HG03571 (cell line): ENCODE results near the gene CELF5.

Source experiments
- ATAC-seq: cut with Tn5 transposase; IDR thresholded peaks from one replicate; pipeline ENCODE4 v1.9.1; 2021; ENCODE audit not compliant: unreplicated experiment

CELF5 gene

DNA sequence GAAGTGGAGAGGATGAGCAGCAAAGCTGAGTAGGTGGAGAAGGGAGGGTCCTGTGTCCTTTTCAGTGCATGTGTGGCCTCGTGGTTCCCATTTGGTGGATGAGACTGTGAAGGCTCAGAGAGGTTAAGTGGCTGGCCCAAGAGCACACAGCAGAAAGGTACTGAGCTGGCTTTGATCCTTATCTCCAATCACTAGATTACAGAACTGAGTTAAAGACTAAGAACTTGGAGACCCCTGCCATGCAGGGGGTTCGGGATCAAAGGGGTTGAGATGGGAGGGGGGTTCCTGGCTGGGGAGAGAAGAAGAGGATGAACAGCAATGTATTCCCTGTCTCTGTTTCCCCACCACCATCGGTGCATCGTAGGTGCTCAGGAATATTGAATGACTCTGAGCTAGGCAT is 11.8 kb downstream of the CELF5 start:
- ATAC-seq, result no peak

DNA sequence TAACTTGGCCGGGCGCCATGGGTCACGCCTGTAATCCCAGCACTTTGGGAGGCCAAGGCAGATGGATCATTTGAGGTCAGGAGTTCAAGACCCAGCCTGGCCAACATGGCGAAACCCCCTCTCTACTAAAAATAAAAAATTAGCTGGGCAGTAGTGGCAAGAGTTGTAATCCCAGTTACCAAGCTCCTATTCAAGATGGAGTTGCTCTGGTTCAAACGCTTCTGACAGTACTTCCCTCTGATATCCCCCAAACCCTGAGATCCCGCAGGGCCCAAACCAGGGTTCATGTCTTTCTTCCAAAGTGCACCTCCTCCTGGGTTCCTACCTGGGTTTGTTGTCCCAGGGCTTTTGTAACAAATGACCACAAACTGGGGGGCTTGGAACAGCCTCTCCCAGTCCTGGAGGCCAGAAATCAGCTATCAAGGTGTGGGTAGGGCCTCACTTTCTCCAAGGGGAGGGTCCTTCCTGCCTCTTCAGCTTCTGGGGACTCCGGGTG is 13.7 kb downstream of the CELF5 start:
- no peak for ATAC-seq

DNA sequence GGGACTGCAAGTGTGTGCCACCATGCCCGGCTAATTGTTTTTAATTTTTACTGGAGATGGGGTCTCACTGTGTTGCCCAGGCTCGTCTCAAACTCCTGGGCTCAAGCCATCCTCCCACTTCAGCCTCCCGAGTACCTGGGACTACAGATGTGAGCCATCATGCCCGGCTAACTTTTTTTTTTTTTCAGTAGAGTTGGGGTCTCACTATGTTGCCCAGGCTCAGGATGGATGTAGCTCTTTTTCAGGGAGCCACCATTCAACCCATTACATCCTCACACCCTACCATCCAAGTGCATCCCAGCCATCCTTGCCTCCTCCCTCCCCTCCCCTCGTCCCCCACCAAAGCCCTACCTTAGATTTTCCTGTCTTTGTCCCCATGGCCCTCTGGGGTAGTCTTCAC is 14.9 kb downstream of the CELF5 start:
- no peak for ATAC-seq

DNA sequence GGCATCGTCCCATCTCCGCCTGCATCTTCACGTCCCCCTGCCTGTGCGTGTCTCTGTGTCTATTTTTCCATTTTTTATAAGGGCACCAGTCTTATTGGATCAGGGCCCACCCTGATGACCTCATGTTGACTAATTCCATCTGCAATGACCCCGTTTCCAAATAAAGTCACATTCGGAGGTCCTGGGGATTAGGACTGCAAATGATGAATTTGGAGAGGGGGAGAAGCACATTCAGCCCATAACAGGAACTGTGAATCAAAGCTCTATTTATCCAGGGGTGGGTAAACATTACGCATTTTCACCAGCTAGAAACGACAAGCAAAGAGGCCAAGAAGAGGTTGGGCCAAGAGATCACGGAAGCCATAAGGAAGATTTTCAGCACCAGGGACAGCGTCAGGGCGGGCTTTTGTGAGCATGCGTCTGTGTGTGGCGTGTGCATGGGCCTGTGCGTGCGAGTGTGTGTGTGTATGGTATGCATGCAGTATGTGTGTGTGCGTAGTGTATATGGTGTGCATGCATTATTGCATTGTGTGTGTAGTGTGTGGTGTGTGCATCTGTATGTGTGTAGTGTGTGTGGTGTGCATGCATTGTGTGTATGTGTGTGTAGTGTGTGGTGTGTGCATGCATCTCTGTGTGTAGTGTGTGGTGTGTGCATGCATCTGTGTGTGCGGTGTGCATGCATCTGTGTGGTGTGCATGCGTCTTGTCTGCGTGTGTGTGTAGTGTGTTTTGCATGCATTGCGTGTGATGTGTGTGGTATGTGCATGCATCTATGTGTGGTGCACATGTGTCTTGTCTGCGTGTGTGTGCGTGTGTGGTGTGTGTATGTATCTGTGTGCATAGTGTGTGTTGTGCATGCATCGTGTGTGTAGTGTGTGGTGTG is 19.6 kb downstream of the CELF5 start:
- ATAC-seq, result no peak

DNA sequence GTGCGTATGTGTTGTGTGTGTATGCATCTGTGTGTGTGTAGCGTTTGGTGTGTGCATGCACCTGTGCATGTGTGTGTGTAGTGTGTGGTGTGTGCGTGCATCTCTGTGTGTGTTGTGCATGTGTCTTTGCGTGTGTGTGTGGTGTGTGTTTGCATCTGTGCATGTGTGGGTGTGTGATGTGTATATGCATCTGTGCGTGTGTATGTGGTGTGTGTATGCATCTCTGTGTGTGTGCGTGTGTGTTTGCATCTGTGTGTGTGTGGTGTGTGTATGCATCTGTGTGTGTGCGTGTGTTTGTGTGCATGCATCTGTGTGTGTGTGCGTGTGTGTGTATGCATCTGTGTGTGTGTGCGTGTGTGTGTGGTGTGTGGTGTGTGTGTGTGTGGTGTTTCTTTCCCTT is 20.6 kb downstream of the CELF5 start:
- ATAC-seq, result no peak

DNA sequence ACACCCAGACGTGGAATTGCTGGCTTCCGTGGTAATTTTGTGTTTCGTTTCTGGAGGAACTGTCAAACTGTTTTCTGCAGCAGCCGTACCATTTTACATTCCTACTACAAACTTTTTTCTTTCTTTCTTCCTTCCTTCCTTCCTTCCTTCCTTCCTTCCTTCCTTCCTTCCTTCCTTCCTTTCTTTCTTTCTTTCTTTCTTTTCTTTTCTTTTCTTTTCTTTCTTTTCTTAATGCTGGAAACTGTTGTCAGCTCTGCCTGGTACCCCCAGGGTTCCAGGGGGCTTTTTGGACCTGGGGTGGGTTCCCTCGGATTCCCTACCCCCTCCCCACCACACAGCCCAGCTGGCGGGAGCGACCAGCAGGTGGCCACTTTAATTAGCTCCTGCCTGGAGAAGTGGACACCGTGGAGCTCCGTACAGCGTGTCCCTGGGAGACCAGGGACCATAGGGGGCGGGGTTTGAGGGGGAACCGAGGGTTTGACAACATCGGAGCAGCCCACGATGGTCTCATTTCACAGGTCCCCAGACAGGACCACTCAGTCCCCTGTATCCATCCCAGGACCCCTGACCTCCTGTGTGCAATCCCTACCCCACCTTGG is 24.4 kb downstream of the CELF5 start:
- no peak for ATAC-seq

DNA sequence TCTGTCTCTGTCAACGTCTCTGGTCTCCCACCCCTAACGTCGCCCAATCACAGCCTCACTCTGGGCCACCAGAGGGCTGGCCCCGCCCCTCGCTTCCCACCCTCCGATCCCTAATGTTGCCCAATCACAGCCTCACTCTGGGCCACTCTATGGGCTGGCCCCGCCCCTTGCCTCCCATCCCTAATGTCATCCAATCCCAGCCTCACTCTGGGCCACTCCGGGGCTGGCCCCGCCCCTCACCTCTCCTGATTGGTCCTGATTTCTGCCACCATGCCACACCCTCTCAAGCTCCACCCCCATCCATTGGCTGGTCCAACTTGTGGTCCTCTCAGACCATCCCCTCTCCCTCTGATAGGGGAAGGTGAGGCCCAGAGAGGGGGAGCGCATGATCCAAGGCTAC is 24.9 kb downstream of the CELF5 start:
- no peak for ATAC-seq

DNA sequence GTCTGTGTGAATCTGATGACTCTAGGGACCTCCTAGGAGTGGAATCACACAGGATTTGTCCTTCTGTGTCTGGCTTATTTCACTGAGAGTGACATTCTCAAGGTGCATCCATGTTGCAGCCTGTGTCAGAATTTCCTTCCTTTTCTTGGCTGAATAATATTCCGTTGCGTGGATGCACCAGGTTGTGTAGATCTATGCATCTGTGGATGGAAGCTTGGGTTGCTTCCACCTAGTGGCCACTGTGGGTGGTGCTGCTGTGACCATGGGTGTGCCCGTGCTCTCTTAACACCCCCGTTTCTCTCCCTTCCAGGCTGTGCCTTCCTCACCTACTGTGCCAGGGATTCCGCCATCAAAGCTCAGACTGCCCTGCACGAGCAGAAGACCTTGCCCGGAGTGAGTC is 26.2 kb downstream of the CELF5 start:
- ATAC-seq, result no peak

DNA sequence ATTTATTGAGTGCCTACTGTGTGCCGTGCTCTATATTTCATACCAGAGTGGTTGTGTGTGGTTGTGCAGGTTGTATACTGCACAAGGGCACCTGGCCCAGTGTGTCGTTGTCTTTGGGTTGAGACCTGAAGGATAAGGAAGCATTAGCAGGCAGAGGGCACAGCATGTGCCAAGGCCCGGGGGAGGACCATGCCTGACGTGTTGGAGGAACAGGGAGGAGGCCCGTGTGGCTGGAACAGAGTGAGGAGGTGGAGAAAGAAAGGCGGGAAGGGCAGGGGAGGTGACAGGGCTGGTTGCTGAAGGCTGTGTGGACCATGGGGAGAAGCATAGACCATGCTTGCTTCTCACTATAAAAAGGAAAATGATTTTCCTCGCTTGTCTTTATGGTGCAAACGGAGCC is 26.8 kb downstream of the CELF5 start:
- ATAC-seq, result no peak

DNA sequence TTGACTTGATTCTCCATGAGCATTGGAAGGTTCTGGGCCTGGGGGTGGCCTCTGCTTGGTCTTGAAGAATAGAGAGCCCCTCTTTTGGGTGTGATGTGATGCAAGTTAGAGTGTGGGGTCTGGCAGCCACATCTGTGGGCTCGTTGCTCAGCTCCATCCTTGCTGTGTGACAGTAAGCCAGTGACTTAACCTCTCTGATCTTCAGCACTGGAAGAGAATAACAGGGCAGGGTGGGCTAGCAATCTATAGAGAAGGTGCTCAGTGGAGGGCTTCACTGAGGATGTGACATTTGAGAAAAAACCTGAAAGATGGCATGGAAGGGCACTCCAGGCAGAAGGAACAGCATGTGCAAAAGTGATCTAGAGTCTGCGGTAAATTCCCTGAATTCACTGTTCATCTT is 28.2 kb downstream of the CELF5 start:
- no peak for ATAC-seq

DNA sequence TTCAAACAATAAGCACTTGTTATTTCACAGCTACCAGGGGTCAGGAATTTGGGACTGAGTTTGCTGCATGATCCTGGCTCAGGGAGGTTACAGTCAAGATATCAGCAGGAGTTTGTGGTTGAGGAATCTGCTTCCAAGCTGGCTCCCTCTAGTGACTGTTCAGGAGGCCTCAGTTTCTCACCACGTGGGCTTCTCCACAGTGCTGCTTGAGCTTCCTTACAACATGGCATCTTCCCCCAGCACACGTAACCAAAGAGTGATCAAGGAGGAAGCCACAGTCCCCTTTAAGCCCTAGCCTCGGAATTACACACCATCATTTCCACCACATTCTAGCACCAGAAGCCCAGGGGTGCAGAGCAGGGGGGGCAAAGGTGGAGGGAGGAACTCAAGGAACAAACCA is 28.8 kb downstream of the CELF5 start:
- ATAC-seq, result no peak

DNA sequence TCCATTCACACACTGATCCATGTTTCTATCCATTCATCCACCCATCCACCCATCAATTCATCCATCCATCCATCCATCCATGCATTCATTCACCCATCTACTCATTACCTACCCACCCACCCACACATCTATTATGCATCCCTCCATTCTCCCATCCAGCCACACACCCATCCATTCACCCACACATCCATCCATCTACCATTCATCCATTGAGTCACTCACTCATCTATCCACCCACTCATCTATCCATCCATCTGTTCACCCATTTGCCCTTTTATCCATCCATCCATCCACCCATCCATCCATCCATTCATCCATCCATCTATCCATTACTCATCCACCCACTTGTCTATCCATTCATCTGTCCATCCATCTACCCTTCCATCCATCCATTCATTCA is 30.1 kb downstream of the CELF5 start:
- ATAC-seq, result no peak

DNA sequence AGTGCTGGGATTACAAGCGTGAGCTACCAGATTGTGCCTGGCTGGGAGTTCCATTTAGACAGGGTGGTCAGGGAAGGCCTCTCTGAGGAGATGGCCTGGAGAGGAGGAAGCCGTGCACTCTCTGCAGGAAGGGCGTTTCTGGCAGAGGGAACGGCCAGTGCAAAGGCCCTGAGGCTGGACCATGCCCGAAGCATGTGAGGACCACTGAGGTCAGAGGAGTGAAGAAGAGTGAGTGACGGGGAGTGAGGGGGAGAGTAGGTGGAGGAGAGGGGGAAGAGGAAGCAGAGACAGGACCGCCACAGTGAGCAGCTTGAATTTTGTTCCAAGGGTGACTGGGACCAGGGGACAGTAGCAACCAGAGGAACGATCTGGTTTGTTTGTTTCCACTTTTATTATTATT is 32.6 kb downstream of the CELF5 start:
- ATAC-seq, result no peak

DNA sequence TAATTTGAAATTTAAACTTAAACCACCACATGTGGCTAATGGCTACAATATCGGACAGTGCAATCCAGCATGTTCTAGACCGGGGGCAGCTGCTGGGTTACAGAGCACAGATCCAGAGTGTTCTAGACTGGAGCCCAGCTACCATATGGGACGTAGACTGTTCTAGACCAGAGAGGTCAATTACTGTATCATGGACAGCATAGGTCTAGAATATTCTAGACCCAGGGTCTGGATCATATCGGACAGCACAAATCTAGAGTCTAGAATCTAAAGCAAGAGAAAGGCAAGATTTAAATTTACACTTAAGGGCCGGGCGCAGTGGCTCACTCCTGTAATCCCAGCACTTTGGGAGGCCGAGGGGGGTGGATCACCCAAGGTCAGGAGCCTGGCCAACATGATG is 37.9 kb downstream of the CELF5 start:
- no peak for ATAC-seq

DNA sequence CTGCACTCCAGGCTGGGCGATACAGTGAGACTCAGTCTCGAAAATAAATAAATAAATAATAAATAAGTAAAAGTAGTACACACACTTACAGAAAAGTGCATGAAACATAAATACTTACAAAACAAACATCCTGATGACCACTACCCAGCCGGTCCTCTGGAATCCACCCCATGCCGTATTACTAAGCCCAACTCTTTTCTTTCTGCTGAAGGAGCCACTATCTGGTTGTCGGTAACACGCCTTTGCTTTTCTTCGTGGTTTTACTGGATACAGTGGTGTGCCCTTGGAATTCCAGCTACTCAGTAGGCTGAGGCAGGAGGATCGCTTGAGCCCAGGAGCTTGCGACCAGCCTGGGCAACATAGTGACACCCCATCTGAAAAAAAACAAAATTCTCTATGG is 39.4 kb downstream of the CELF5 start:
- ATAC-seq, result no peak

DNA sequence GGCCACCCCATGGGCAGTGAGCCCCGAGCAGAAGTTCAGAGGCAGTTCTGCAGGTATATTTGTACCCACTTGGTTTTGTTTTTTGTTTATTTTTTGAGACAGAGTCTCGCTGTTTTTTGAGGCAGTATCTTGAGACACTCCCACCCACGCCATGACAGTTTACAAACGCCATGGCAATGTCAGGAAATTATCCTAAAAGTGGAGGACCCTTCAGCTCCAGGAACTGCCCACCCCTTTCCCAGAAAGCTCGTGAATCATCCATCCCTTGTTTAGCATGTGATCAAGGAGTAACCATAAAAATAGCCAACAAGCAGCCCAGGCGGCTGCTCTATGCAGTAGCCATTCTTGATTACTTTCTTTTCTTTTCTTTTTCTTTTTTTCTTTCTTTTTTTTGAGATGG is 41.0 kb downstream of the CELF5 start:
- no peak for ATAC-seq

DNA sequence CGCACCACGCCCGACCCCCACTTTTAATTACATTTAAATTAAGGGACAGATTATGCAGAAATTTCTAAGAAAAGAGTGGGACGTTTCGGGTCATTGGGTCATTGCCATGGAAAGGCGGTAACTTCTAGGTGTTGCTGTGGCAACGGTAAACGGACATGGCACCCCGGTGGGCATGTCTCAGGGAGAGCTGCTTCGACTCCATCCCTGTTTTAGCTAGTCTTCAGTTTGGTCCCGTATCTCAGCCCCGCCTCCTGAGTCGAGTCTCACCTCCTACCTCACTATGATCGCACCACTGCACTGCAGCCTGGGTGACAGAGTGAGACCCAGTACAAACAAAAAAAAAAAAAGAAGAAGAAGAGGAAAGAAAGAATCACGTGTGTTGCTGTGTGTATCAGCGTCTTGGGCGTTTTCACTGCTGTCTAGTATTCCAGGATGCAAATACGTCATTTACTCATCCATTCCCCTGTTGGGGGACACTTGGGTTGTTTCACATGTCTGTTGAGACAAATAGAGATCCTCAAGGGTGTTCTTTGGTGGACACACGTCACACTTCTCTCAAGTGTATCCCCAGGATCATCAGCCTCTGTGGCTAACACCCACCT is 41.7 kb downstream of the CELF5 start:
- ATAC-seq, result no peak

DNA sequence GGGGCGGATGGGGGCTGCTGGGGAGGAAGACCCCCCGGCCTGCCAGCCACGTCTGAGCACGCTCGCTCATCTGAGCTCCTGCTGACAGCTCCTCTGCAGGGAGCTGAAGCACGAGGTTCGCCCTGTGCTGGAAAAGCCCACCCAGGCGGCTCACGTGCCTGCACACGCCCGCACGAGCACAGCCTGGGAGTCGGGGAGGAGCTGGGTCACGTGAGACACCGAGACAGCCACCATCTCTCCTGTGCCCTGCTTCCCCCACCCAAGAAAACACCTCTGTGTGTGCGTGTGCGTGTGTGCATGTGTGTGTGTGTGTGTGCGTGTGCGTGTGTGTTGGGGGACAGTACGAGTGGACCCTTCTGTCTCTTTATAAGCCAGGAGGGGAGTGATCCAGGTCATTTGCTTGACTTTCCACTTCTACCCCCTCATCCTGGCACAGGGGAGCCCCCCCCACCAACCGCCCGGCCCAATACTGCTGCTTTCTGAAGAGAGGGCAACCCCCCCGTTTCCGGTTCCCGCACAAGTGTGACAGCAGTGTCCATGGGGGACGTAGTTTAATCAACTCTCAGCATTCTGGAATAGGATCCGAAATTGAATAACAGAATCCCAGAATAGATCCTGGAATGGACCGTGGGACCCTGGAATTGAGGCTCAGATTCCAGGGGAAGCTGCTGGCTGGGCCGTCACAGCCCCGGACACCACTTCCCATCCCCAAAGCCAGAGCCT is 42.5 kb downstream of the CELF5 start:
- no peak for ATAC-seq

DNA sequence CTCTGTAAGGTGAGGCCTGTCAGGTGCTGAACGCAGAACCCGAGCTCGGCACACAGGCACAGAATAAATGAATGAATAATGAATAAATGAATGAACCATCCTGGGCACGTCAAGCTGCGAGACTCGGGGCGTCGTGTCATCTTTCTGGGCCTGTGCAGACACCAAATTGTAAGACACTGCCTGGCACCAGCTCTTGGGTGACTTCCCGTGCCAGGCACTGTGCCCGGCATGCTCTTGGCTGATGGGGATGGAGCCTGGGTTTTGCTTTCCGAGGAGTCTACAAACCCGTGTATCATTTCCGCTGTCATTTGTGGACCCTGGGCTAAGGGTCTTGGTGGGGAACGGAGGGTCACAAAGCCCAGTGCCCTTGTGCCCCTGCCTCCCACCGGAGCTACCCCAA is 43.9 kb downstream of the CELF5 start:
- no peak for ATAC-seq

DNA sequence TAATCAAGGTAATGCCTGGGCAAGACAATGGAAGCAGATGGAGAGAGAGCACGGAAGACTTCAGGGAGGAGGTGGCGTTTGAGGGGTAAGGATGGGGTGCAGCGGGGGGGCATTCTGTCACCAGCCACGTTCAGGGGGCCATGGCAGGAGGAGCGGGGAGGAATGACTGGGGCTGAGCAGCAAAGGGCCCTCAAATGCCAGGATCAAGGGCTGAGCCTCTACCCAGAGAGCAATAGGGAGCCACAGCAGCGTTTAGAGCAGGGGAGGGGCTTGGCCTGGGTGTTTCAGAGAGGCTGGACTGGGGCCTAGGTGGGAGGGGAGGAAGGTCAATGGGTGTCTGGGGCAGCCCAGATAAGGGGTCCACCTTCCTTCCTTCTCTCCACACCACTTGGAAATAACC is 44.3 kb downstream of the CELF5 start:
- ATAC-seq, result no peak

DNA sequence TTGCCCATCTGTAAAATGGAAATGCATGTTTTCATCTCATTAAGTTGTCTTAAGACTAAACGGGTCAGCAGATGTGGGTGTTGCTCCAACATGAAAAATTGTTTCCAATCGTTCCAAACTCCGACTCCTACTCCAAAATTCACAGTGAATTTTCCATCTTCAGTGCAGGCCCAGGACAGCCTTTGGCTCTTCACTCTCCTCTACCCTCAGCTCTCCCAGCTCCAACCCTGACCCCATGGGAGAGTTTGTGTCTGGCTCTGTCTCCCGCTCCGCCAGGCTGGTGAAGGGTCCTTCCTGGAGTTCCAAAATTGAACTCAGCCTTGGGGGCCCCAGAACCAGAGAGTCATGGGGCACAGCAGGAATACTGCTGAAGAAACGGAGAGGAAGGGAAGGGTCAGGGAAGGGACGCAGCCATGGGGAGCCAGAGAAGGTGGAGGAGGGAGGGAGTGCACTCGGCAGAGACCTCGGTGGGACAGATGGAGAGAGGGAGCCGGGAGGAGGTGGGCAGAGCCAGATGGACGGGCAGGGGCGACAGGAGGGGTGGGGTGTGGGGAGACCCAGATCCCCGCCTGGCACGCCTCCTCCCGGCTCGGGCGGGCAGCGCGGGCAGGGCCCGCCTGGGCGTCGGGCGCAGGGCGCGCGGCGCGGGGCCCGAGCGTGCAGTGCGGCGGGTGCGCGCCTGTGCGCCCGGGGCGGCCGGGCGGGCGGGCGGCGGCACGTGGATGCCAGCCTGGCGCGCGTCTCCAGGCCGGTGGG is 45.6 kb downstream of the CELF5 start:
- no peak for ATAC-seq
